ENCODE results near the gene HAND1.

Gene HAND1

GRCh38 chr5:154444556-154445421 lies 33.2 kb downstream of the HAND1 start:
- no peaks in the 10 kb centered on the region for H3K36me3 ChIP-seq (ENCODE audit: insufficient read depth, low read length)
- H3K4me3 ChIP-seq (ENCODE audit: low read length, poor library complexity, severe bottlenecking): peak overlapping the region; percentile 83
- H3K9me2 ChIP-seq (replicated peaks; ENCODE audit: low read depth, low read length): no peaks in the 10 kb centered on the region
- peak overlapping the region; percentile 50 for H2AFZ ChIP-seq (ENCODE audit: low read length)
- peaks cover 19% of the 10 kb centered on the region for H3K4me1 ChIP-seq (ENCODE audit: insufficient read depth, low read length, poor library complexity, severe bottlenecking)
- peak overlapping the region; percentile 88 for H3K4me2 ChIP-seq (ENCODE audit: low read depth, low read length, poor library complexity, severe bottlenecking)
- TF ChIP-seq EZH2phosphoT487 (IDR thresholded peaks at IDR 0.05; ENCODE audit: borderline replicate concordance): no peak
- no peak for TF ChIP-seq CTCF (conservative IDR thresholded peaks at IDR 0.05; ENCODE audit: low read length)
- H3K9ac ChIP-seq (ENCODE audit: low read depth, low read length, poor library complexity, severe bottlenecking): peak overlapping the region; percentile 77
- no peaks in the 10 kb centered on the region for H3F3A ChIP-seq (ENCODE audit: low read depth)
- peaks cover 51% of the 10 kb centered on the region for H3K79me2 ChIP-seq (ENCODE audit: insufficient read depth, low read length)
- H4K20me1 ChIP-seq (ENCODE audit: insufficient read depth, low read length, poor library complexity, severe bottlenecking): peaks cover 25% of the 10 kb centered on the region
- no peaks in the 10 kb centered on the region for H3K27me3 ChIP-seq (ENCODE audit: insufficient read depth, low read length, poor library complexity, severe bottlenecking)
- H3K9me3 ChIP-seq (ENCODE audit: insufficient read depth, low read depth, low read length): no peaks in the 10 kb centered on the region

GRCh38 chr5:154442801-154443200 lies 35.2 kb downstream of the HAND1 start:
- Histone ChIP-seq H3K4me1 (ENCODE audit: insufficient read depth, low read length, poor library complexity, severe bottlenecking) (peaks cover 3% of the 10 kb centered on the region), H3K4me3 (ENCODE audit: low read length, poor library complexity, severe bottlenecking) (no peak overlapping the region), H3F3A (ENCODE audit: low read depth) (no peaks in the 10 kb centered on the region), H3K27me3 (ENCODE audit: insufficient read depth, low read length, poor library complexity, severe bottlenecking) (no peaks in the 10 kb centered on the region), H3K4me2 (ENCODE audit: low read depth, low read length, poor library complexity, severe bottlenecking) (no peak overlapping the region), H3K79me2 (ENCODE audit: insufficient read depth, low read length) (peaks cover 33% of the 10 kb centered on the region), H3K9ac (ENCODE audit: low read depth, low read length, poor library complexity, severe bottlenecking) (no peak overlapping the region), H3K9me3 (ENCODE audit: insufficient read depth, low read depth, low read length) (no peaks in the 10 kb centered on the region), H3K9me2 (replicated peaks; ENCODE audit: low read depth, low read length) (no peaks in the 10 kb centered on the region), H4K20me1 (ENCODE audit: insufficient read depth, low read length, poor library complexity, severe bottlenecking) (peaks cover 9% of the 10 kb centered on the region), H3K36me3 (ENCODE audit: insufficient read depth, low read length) (no peaks in the 10 kb centered on the region), H2AFZ (ENCODE audit: low read length) (no peak overlapping the region)
- TF ChIP-seq CTCF (conservative IDR thresholded peaks at IDR 0.05; ENCODE audit: low read length): no peak
- no peak for TF ChIP-seq EZH2phosphoT487 (IDR thresholded peaks at IDR 0.05; ENCODE audit: borderline replicate concordance)

- Histone ChIP-seq H2AFZ (ENCODE audit: low read length) (no peak overlapping the region), H3K36me3 (ENCODE audit: insufficient read depth, low read length) (no peaks in the 10 kb centered on the region), H4K20me1 (ENCODE audit: insufficient read depth, low read length, poor library complexity, severe bottlenecking) (no peaks in the 10 kb centered on the region), H3K4me2 (ENCODE audit: low read depth, low read length, poor library complexity, severe bottlenecking) (no peak overlapping the region), H3F3A (ENCODE audit: low read depth) (no peaks in the 10 kb centered on the region), H3K4me3 (ENCODE audit: low read length, poor library complexity, severe bottlenecking) (no peak overlapping the region), H3K27me3 (ENCODE audit: insufficient read depth, low read length, poor library complexity, severe bottlenecking) (no peaks in the 10 kb centered on the region), H3K79me2 (ENCODE audit: insufficient read depth, low read length) (peaks cover 15% of the 10 kb centered on the region; the same call in 1 of the 2 replicates), H3K9ac (ENCODE audit: low read depth, low read length, poor library complexity, severe bottlenecking) (no peak overlapping the region), H3K9me2 (replicated peaks; ENCODE audit: low read depth, low read length) (no peaks in the 10 kb centered on the region), H3K4me1 (ENCODE audit: insufficient read depth, low read length, poor library complexity, severe bottlenecking) (no peaks in the 10 kb centered on the region), H3K9me3 (ENCODE audit: insufficient read depth, low read depth, low read length) (no peaks in the 10 kb centered on the region)
- TF ChIP-seq CTCF (conservative IDR thresholded peaks at IDR 0.05; ENCODE audit: low read length) (no peak), EZH2phosphoT487 (IDR thresholded peaks at IDR 0.05; ENCODE audit: borderline replicate concordance) (no peak)
Observed at GRCh38 chr5:154440540-154440939, 37.5 kb downstream of the HAND1 start.
